Natural killer cell (primary cell): ENCODE data around the gene CPHXL2. TPM values are rescaled to one million over a fixed set of nuclear protein-coding genes. Genes with fewer than 3 reads are reported as not detected.

Experiments used
- ATAC-seq, 3 donors: fragments of 150-1000 bp in 2 of 3; fragments of 200-7000 bp in 1 of 3; cut with Tn5 transposase; 1 replicate in 1 of 3; 2 replicates in 2 of 3; pipeline ENCODE4 v1.10.0; 2021; ENCODE audit warnings: mild to moderate bottlenecking in 2 of 3, moderate library complexity in 2 of 3
- DNase-seq, 2 donors: peaks; one replicate each; pipeline versions ENCODE4 v3.0.0 to v3.0.0-alpha.2; 2013 to 2021; ENCODE audit warnings: mixed read lengths in 1 of 2
- H3K27ac ChIP-seq: one replicate; pipeline ENCODE4 v1.5.1; 2013; ENCODE audit warnings: mild to moderate bottlenecking, low read length
- H3K27me3 ChIP-seq: one replicate; pipeline ENCODE4 v1.6.1; 2013; ENCODE audit warnings: low read length; ENCODE audit not compliant: control insufficient read depth, insufficient read depth
- H3K36me3 ChIP-seq: one replicate; pipeline ENCODE4 v1.6.1; 2013; ENCODE audit warnings: low read length; ENCODE audit not compliant: control insufficient read depth, insufficient read depth
- H3K4me1 ChIP-seq: one replicate; pipeline ENCODE4 v1.6.1; 2013; ENCODE audit warnings: low read length; ENCODE audit not compliant: control insufficient read depth, insufficient read depth
- H3K4me3 ChIP-seq: one replicate; pipeline ENCODE4 v1.5.1; 2013; ENCODE audit warnings: low read length
- H3K9me3 ChIP-seq: one replicate; pipeline ENCODE4 v1.6.1; 2013; ENCODE audit warnings: low read length; ENCODE audit not compliant: control insufficient read depth, insufficient read depth
- H3K27ac Mint-ChIP-seq, 2 donors: one replicate each; pipeline ENCODE4 v1.8.0; 2022; ENCODE audit warnings: mild to moderate bottlenecking in 2 of 2, mixed read lengths in 2 of 2, moderate library complexity in 1 of 2
- H3K27me3 Mint-ChIP-seq, 2 donors: one replicate each; pipeline ENCODE4 v1.8.0; 2022; ENCODE audit warnings: low read depth in 2 of 2, mixed read lengths in 2 of 2
- H3K36me3 Mint-ChIP-seq: one replicate; pipeline ENCODE4 v1.8.0; 2022; ENCODE audit warnings: mixed read lengths
- H3K4me1 Mint-ChIP-seq, 2 donors: one replicate each; pipeline ENCODE4 v1.8.0; 2022; ENCODE audit warnings: mixed read lengths in 2 of 2
- H3K4me3 Mint-ChIP-seq: one replicate; pipeline ENCODE4 v1.8.0; 2022; ENCODE audit warnings: mild to moderate bottlenecking, moderate library complexity, mixed read lengths
- H3K9me3 Mint-ChIP-seq, 2 donors: one replicate each; pipeline ENCODE4 v1.8.0; 2022; ENCODE audit warnings: mixed read lengths in 2 of 2
- WGBS: methylation state at CpG from one replicate; pipeline ENCODE4 v1.1.7; 2013; ENCODE audit warnings: missing lambda C conversion rate; ENCODE audit not compliant: insufficient coverage; 5-methylcytosine and 5-hydroxymethylcytosine counted together
- intact Hi-C: fragments of 100-400 bp; cut with micrococcal nuclease; formaldehyde crosslinking; loops from one replicate; pipeline ENCODE4 v1.14.2; 2022
- total RNA-seq, 4 donors: library from RNA; stranded (reverse); fragments of 120-200 nt in 1 of 4; gene quantifications; one replicate each; pipeline versions ENCODE4 v1.2.3 to v1.2.4, GENCODE V29; 2013 to 2022
- TF ChIP-seq, protein P1 (sequence below): fragments of 200-600 bp; IDR thresholded peaks from one replicate; pipeline ENCODE4 v1.8.0; 2022; ENCODE audit warnings: antibody characterized with exemption

Gene CPHXL2
- total RNA-seq, 3 donors from 2014 or later (not counting 1 experiment from before 2014, with no cell fraction given) = not detected

DNA sequence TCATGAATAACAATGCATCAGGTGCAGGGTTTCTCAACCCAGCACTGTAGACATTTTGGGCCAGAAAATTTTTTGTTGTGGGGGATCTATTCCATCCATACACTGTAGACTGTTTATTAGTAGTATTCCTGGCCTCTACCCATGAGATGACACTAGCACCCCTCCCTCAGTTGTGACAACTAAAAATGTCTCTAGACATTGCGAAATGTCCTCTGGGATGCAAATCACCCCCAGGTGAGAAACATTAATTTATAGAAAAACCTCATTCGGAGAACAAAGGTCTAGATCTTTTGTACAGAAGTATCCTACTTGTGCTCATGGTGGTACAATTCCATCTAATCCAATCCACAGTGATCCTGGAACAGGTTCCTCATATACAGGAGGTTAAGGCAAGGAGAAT is 58.0 kb downstream of the CPHXL2 start:
- Mint-ChIP-seq H3K4me3 (no peak overlapping the region), H3K9me3 (no peaks in the 10 kb centered on the region), H3K36me3 (peaks cover 17% of the 10 kb centered on the region), H3K4me1 (peaks cover 28 to 29% of the 10 kb centered on the region in 2 donors), H3K27me3 (no peaks in the 10 kb centered on the region), H3K27ac (peak overlapping the region in 1 of 2 donors; percentile 30)
- intact Hi-C loops = no loop called here
- DNase-seq (no peak), ATAC-seq (no peak)
- Histone ChIP-seq H3K4me1 (peaks cover 36% of the 10 kb centered on the region), H3K36me3 (peaks cover 38% of the 10 kb centered on the region), H3K27ac (no peak overlapping the region), H3K4me3 (no peak overlapping the region), H3K9me3 (no peaks in the 10 kb centered on the region), H3K27me3 (no peaks in the 10 kb centered on the region)
- 100% methylated on average over 2 of the region's 2 CpGs for WGBS
- TF ChIP-seq, protein P1, sequence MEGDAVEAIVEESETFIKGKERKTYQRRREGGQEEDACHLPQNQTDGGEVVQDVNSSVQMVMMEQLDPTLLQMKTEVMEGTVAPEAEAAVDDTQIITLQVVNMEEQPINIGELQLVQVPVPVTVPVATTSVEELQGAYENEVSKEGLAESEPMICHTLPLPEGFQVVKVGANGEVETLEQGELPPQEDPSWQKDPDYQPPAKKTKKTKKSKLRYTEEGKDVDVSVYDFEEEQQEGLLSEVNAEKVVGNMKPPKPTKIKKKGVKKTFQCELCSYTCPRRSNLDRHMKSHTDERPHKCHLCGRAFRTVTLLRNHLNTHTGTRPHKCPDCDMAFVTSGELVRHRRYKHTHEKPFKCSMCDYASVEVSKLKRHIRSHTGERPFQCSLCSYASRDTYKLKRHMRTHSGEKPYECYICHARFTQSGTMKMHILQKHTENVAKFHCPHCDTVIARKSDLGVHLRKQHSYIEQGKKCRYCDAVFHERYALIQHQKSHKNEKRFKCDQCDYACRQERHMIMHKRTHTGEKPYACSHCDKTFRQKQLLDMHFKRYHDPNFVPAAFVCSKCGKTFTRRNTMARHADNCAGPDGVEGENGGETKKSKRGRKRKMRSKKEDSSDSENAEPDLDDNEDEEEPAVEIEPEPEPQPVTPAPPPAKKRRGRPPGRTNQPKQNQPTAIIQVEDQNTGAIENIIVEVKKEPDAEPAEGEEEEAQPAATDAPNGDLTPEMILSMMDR = no peak

DNA sequence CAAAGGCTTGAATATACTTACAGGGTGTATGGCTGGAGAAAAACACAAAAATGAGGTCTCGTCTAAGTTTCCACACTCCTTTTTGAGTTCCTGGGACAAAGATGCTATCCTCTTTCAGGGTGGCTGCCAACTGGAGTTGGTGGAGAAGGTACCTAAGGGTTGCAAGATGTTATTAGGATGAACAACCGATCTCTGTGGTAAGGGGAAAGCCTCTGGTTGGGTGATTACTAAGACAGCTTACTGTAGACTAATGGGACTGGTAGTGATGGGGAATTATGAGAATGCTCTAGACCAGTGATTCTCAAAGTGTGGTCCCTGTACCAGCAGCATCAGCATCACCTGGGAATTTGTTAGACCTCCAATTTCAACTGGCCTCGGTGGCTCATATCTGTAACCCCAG is 59.7 kb downstream of the CPHXL2 start:
- 85% methylated on average over 3 of the region's 3 CpGs for WGBS
- ATAC-seq (no peak), DNase-seq (no peak)
- Mint-ChIP-seq H3K4me3 (no peak overlapping the region), H3K27ac (no peak overlapping the region), H3K9me3 (no peaks in the 10 kb centered on the region), H3K27me3 (no peaks in the 10 kb centered on the region), H3K36me3 (peaks cover 17% of the 10 kb centered on the region), H3K4me1 (peaks cover 16 to 21% of the 10 kb centered on the region in 2 donors)
- Histone ChIP-seq H3K4me3 (no peak overlapping the region), H3K27ac (peak overlapping the region; percentile 28), H3K27me3 (no peaks in the 10 kb centered on the region), H3K9me3 (no peaks in the 10 kb centered on the region), H3K4me1 (peaks cover 24% of the 10 kb centered on the region), H3K36me3 (peaks cover 52% of the 10 kb centered on the region)
- TF ChIP-seq, protein P1 = no peak
- intact Hi-C loops = no loop called here

DNA sequence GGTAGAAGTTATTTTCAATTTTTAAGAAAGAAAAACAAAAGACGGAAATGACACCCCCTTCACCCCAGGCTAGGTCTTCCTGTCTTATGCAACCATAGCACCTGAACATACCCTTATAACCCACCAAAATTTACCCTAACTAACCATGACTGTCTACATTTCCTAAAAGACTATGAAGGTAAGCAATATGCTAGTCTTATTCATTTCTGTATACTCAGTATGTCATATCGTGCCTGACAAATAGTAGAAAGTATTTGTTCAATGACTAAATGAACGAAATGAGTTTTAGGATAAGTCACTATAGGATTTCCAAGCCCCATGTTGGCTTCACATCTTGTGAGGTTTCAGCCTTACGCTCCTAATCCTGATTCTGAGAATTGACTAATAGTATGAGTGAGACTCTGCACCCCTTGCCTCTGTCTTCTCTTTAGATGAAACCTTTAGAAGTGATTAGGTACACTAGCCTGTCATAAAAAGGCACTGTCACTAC is 60.2 kb downstream of the CPHXL2 start:
- Mint-ChIP-seq H3K9me3 (no peaks in the 10 kb centered on the region), H3K4me3 (no peak overlapping the region), H3K4me1 (peaks cover 13 to 15% of the 10 kb centered on the region in 2 donors), H3K27me3 (no peaks in the 10 kb centered on the region), H3K36me3 (peaks cover 17% of the 10 kb centered on the region), H3K27ac (no peak overlapping the region)
- no peak for ATAC-seq
- H3K4me3 ChIP-seq = no peak overlapping the region
- intact Hi-C loops = no loop called here
- peak overlapping the region; percentile 28 for H3K27ac ChIP-seq
- TF ChIP-seq, protein P1 = no peak
- H3K9me3 ChIP-seq = no peaks in the 10 kb centered on the region
- H3K36me3 ChIP-seq = peaks cover 55% of the 10 kb centered on the region
- DNase-seq = peak in 1 of 2 donors; percentile 54
- no peaks in the 10 kb centered on the region for H3K27me3 ChIP-seq
- peaks cover 19% of the 10 kb centered on the region for H3K4me1 ChIP-seq
- 70% methylated on average over 4 of the region's 4 CpGs for WGBS

DNA sequence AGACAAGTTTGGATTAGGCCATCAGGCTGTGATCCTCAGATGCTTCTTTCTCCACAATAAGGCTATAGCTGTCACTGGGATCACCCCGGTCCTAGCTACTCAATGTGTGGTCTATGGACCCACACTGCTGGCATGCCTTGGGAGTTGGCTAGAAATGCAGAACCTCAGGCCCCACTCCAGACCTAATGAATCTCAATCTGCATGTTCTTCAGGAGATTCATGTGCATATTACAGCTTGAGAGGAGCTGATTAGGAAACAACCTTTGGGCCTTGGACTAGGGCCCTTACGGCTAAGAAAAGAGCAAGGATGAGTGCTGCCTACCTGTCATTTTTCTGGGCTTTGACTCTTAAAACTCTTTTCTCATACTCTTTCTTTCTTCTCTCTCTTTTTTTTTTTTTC is 61.2 kb downstream of the CPHXL2 start:
- Mint-ChIP-seq H3K27ac (no peak overlapping the region), H3K27me3 (no peaks in the 10 kb centered on the region), H3K4me3 (no peak overlapping the region), H3K4me1 (peaks cover 4 to 6% of the 10 kb centered on the region in 2 donors), H3K36me3 (peaks cover 17% of the 10 kb centered on the region), H3K9me3 (no peaks in the 10 kb centered on the region)
- TF ChIP-seq, protein P1 = no peak
- peak overlapping the region; percentile 43 for H3K27ac ChIP-seq
- H3K4me3 ChIP-seq = no peak overlapping the region
- ATAC-seq (no peak), DNase-seq (no peak)
- WGBS = 94% methylated on average over 2 of the region's 2 CpGs
- H3K27me3 ChIP-seq = no peaks in the 10 kb centered on the region
- no peaks in the 10 kb centered on the region for H3K9me3 ChIP-seq
- peaks cover 63% of the 10 kb centered on the region for H3K36me3 ChIP-seq
- H3K4me1 ChIP-seq = peaks cover 16% of the 10 kb centered on the region
- intact Hi-C loops = no loop called here
